Measurements from ENCODE around the gene PHYHD1.

Gene PHYHD1

GRCh38 chr9:128920381-128921058 lies at the start of gene PHYHD1:
Gene PHYHD1, plus strand, starts transcription at chr9:128920982. Its CDS starts 1,342 bp downstream, at chr9:128922324.
- DNase-seq (ENCODE audit: low spot score), result peak; percentile 39

GRCh38 chr9:128877852-128878251 lies 42.9 kb upstream of the PHYHD1 start:
- no peak for DNase-seq (ENCODE audit: low spot score)

- DNase-seq (ENCODE audit: low spot score), result peak; percentile 97
Observed at GRCh38 chr9:128881884-128882676, 38.7 kb upstream of the PHYHD1 start, which contains the start of the genes KYAT1 and LRRC8A. Gene KYAT1, minus strand, starts transcription at chr9:128881950. Its CDS starts 36,545 bp downstream, at chr9:128845405. Gene LRRC8A, plus strand, starts transcription at chr9:128882133. Its CDS starts 25,032 bp downstream, at chr9:128907165.

DNA sequence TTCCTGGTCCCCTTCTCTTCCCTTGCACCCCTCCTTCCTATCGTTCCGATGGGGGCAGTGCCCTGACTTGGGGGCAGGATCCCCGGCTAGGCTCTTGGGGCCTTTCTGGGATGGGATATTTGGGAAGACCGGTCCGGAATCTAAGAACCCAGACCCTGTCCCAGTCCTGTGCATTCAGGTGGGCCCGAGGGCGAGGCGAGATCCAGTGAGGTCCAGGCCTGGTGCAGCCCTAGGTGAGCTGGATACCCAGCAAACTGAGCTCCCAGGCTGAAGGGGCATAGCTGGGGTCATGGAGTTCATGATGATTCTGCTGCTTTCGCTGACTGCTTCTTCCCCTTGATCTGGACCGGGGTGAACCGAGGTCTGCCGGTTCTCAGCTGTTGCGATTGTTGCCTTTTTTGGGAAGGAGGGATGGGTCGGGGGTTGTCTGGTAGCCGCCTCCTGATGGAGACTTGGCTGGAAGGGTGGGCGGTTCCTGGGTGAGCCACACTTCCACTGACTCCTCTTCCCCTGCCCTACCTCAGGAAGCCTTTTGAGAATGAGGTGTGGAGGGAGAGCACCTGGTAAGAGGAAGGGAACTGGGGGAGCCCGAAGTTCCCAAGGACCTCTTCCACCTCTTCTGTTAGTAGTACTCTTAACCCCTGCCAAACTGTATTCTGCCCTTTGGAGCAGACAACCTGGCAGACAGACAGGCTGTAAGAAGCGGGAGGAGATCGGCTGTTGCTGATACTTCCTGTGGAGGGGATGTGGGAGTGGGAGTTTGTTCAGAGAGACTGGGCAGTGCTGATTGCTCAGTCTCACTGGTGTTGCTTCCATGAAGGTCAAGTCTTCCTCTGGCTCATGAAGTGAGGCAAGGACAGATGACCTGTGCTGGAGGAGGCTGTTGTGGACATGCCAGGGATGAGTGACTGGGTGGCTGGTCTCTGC lies 37.8 kb upstream of the PHYHD1 start:
- no peak for DNase-seq (ENCODE audit: low spot score)

DNA sequence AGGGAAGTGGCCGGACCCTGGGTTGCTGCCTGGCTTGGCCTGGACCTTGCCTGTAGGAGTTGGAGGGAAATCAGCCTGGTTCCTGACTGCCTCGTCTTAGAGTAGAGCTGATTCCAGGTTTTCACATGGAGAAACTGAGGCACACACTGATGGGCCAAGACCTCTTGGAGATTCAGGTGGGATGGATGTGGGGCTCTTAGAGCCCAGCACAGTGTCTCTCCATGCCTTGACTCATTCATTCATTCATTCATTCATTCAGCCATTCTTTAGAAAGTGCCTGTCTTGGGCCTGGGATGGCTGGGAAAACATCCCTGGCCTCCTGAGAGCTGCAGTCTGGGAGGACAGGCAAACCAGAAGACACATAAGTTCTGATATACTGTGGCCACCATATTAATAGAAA lies 36.6 kb upstream of the PHYHD1 start:
- no peak for DNase-seq (ENCODE audit: low spot score)

GRCh38 chr9:128885376-128885775 lies 35.4 kb upstream of the PHYHD1 start:
- peak; percentile 77 for DNase-seq (ENCODE audit: low spot score)

GRCh38 chr9:128885798-128886197 lies 35.0 kb upstream of the PHYHD1 start:
- no peak for DNase-seq (ENCODE audit: low spot score)

DNA sequence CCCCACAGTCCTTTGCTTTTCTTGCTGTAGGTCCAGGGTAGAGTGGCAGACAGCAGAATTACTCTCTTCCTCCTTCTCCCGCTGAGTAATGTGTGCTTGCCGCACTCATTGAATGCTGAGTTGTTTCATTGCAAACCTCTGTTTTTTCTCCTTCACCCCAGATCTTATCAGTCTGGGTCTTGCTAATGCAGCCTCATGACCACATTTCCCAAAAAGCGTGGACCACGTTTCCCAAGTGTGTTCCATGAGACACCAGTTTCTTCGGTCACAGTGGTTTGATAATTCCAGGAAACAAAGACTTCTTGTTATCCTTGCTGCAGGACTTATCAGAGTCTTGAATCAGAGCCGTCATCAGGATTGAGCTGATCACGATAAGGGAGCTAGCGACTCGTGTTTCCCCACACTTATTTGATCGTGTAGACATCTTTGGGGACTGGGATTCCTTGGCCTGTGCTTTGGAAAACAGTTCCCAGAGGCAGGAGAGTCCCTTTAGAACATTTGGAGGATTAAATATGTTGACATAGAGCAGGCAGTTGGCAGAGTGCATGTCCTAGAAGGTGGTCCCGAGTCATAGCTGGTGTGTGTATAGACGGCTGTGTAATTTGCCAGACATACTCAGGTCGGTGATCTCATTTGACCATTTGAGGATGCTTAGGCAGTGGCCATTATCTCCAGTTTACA lies 34.4 kb upstream of the PHYHD1 start:
- DNase-seq (ENCODE audit: low spot score), result no peak

DNA sequence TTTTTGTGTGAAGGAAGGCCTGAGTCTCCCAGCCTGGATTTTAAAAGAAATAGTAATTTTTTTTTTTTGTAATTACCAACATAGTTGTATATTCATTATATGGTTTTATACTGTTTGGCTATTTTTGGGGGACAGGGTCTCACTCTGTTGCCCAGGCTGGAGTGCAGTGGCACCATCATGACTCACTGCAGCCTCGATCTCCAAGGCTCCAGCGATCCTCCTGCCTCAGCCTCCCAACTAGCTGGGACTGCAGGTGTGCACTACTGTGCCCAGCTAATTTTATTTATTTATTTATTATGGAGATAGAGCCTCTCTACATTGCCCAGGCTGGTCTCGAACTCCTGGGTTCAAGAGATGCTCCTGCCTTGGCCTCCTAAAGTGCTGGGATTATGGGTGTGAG lies 33.7 kb upstream of the PHYHD1 start:
- no peak for DNase-seq (ENCODE audit: low spot score)

- no peak for DNase-seq (ENCODE audit: low spot score)
Observed at GRCh38 chr9:128887914-128888350, 32.9 kb upstream of the PHYHD1 start.

DNA sequence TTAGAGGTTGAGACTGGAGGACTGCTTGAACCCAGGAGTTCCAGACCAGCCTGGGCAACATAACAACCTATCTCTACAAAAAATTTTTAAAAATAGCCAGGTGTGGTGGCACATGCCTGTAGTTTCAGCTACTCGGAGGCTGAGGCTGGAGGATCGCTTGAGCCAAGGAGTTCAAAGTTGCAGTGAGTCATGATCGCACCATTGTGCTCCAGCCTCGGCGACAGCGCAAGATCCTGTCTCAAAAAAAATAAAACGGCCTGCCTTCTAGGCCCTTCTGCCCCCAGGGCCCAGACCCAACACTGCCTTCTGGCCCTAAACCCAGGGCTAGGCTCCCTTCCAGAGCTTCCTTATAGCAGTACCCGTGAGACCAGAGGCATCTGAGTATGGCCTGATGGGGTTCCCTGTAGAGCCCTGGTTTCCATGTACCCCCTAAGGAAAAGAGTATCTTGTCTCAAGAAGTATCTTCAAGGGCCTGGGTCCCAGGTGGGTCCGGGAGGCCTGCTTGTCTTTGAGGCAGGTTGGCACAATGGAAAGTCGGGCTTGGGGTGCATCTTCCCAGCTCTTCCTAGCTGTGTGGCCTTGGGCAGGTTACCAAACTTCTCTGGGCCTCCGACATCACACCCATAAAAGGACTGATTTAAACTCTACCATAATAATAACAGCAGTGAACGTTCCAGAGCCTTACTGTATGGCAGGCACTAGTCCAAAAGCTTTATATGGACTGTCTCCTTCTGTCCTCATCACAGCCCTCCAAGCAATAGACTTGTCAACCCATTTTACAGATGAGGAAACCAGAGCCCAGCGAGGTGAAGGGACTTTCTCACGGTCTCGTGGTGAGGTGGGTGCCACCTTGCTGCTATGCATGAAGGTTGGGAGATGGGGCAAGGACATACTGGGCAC lies 29.2 kb upstream of the PHYHD1 start:
- DNase-seq (ENCODE audit: low spot score), result no peak

- DNase-seq (ENCODE audit: low spot score), result peak; percentile 28
Observed at GRCh38 chr9:128892221-128892921, 28.4 kb upstream of the PHYHD1 start.

GRCh38 chr9:128893354-128893753 lies 27.4 kb upstream of the PHYHD1 start:
- DNase-seq (ENCODE audit: low spot score), result no peak

GRCh38 chr9:128894764-128895163 lies 26.0 kb upstream of the PHYHD1 start:
- DNase-seq (ENCODE audit: low spot score), result no peak

DNA sequence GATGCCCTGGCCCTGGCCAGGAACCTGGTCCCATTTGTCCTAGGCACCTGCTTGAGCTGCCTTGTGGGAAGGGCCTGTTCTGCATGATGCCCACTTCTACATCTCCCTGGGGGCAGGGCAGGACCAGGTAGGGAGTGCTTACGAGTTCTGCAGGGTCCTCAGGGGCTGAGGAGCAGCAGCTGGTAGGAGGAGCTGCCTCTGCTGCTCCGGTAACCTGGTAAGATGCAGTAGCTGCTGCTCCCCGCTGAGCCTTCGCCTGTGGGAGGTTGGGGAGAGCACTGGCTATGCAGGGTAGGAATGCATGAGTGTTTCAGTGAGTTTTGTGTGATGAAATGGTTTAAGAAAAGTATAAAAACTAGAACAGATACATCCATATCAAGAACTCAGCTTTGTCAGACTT lies 25.2 kb upstream of the PHYHD1 start:
- DNase-seq (ENCODE audit: low spot score), result no peak

DNA sequence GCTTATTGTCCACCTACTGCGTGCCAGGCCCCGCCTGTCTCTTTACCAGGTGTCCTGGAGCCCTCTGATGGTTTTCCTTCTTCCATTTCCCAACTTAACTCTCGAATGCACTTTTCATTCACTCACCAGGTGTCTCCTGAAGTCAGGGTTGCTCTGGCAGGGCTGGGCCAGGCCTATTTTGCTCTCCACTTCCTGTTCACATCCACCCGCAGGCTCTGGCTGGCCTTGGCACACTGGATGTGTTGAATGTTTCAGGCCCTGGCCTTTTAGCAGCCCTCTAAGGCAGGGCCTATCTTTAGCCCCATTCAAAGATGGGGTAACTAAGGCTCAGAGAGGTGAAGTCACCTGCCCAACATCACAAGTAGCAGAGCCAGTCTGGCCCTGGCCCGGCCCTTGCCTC lies 22.4 kb upstream of the PHYHD1 start:
- no peak for DNase-seq (ENCODE audit: low spot score)

GRCh38 chr9:128898845-128899565 lies 21.8 kb upstream of the PHYHD1 start:
- DNase-seq (ENCODE audit: low spot score), result no peak

DNA sequence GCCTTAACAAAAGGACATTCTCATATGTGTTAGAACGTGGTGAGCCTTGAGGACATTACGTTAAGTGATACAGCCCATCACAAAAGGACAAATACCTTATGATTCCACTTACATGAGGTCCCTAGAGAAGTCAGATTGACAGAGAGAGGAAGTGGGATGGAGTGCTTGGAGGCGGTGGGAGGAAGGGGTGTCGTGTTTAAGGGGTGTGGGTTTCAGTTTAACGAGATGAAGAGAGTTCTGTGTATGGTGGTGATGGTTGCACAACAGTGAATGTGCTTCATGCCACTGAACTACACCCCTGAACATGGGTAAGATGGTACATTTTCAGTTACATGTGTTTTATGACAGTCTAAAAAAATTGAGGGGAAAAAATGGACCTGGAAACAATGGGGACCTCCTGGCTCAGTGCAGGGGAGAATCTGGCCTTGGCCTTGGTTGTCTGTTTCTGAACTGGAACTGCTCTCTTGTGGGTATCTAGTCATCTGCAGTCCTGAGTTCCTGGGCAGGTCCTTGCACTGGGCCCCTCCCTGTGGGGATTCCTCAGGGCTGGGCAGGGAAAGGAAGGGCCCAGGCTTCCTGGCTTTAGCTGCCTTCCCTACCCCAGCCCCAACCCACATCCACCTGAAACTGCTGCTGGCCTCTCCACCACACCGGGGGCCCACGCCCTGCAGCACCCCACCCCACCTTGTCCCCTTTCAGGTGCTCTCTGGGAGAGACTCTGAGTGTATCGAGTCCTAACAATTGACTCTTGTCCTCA lies 21.0 kb upstream of the PHYHD1 start:
- DNase-seq (ENCODE audit: low spot score), result no peak
